HG03066 (cell line): ENCODE data around the gene CLEC4D.
"Not testable (repeated sequence)": the region's sequence is repeated elsewhere in the genome, so short reads cannot be mapped to it uniquely, and the experiment has no call there.

Source experiments
- ATAC-seq: cut with Tn5 transposase; IDR thresholded peaks from one replicate; pipeline ENCODE4 v1.9.1; 2021; ENCODE audit warnings: low read depth; ENCODE audit not compliant: unreplicated experiment

Gene CLEC4D

DNA sequence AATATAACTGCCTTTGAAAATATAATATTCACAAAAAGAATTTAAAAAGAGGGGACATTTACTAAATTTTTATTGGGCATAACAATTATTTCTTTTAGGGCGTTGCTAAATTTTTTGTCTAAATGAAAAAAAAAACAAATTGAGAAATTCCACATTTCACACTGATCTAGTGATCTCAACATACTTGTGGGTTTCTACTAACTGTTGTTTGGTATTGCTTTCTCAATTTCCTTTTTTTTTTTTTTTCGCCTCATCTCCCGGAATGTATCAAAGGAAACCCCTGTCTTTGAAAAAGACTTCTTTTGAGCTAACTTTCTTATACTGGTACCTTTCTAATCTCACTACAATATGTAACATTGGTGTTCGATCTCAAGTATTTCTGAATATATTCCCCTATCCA is at the start of gene CLEC4D:
CLEC4D (plus strand) TSS at position 248 of the 400 bp plus-strand sequence. CDS start 230 bp downstream, outside the sequence.
- no peak for ATAC-seq

DNA sequence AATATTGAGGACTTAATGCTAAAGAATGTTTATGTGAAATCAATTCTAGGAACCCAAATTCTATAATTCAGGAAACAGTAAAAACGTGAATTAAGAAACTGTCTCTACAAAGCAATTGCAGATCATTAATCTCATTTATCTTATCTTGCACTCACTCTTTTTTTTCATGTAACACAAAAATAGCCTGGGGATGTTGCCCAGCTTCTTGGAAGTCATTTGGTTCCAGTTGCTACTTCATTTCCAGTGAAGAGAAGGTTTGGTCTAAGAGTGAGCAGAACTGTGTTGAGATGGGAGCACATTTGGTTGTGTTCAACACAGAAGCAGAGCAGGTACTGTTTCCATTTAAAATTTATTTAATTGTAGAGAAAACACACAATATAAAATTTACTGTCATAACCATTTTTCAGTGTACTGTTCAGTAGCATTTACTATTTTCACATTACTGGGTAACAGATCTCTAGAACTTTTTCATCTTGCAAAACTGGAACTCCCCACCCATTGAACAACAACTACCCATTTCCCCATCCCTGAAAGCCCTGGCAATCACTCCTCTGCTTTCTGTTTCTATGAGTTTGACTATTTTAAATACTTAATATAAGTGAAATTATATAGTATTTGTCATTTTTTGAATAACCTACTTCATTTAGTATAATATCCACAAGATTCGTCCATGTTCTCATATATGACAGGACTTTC is 47.9 kb upstream of the CLEC4D start:
- no peak for ATAC-seq

- no peak for ATAC-seq
Observed at GRCh38 chr12:8466241-8466640, 47.1 kb upstream of the CLEC4D start.

- ATAC-seq: no peak
Observed at GRCh38 chr12:8471090-8471489, 42.2 kb upstream of the CLEC4D start.

DNA sequence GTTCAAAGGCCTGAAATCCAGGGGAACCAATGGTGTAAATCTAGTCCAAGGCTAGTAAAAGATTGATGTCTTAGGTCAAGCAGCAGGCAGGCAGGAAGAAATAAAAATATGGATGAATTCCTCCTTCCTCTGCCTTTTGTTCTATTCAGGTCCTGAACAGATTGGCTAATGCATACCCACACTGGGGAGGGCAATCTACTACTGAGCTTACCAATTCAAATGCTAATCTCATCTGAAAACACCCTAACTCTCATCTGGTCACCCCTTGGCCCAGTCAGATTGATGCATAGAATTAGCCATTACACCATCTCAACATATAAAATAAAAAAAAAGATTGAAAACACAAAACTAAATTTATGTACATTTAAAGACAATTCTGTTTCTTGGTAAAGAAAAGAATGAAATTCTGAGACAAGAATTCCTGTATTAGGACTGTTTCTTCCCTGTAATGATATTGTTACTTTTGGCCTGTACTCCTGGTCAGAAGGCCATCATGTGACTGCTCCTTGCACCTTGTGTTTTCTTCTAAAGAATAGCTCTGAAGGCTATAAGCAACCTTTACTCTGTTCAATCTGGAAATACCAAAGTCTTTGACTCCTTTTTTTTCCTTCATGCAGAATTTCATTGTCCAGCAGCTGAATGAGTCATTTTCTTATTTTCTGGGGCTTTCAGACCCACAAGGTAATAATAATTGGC is 37.6 kb upstream of the CLEC4D start:
- no peak for ATAC-seq

DNA sequence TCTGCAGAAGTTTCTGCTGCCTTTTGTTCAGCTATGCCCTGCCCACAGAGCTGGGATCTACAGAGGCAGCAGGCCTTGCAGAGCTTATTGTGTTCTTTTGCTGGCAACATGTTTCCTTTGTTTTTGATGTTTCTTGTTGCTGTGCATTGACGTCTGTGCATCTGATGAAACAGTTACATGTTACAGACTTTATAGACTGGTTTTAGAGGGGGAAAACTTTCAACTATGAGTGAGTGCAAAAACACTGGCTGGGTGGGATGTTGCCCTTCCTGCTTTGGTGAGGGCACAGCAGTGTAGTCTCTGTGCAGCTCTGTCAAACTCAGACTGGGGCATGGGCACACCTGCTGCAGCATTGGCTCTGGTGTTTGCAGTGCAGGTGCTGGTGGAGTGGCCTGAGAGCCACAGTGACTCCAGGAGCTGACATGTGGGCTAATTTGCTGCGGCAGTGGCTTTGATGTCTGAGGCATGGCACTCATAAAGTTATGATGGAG is 30.7 kb upstream of the CLEC4D start:
- ATAC-seq: no peak

- ATAC-seq: no peak
Observed at GRCh38 chr12:8483079-8483478, 30.2 kb upstream of the CLEC4D start.

- ATAC-seq: no peak
Observed at GRCh38 chr12:8491646-8492530, 21.4 kb upstream of the CLEC4D start.

DNA sequence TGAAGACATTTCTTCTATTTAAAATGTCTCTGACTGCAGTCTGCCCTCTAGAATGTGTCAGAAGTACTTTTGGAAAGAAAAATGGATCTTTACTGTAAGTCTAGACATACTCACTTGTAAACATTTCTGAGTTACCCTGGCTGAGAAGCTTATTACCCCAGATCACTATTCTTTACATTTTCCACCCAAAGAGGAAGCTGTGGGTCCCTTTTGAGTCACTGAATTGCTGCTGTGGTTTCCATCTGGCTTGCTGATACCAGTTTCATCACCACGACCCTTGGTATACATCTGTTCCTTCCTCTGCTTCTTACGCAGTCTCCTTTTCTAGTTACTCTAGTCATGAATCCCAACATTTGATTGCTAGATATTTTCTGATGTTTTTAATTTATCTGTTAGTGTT is 20.2 kb upstream of the CLEC4D start:
- ATAC-seq: peak; percentile 99

DNA sequence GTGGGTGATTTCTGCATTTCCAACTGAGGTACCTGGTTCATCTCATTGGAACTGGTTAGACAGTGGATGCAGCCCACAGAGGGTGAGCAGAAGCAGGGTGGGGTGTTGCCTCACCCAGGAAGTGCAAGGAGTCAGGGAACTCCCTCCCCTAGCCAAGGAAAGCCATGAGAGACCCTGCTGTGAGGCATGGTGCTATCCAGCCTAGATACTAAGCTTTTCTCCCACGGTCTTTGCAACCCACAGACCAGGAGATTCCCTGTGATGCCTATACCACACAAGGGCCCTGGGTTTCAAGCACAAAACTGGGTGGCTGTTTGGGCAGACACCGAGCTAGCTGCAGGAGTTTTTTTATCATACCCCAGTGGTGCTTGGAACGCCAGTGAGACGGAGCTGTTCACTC is 17.6 kb upstream of the CLEC4D start:
- not testable (repeated sequence) for ATAC-seq

DNA sequence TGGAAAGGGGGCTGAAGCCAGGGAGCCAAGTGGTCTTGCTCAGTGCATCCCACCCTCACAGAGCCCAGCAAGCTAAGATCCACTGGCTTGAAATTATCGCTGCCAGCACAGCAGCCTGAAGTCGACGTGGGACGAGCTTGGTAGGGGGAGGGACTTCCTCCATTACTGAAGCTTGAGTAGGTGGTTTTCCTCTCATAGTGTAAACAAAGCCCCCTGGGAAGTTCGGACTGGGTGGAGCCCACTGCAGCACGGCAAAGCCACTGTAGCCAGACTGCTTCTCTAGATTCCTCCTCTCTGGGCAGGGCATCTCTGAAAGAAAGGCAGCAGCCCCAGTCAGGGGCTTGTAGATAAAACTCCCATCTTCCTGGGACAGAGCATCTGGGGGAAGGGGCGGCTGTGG is 17.2 kb upstream of the CLEC4D start:
- not testable (repeated sequence) for ATAC-seq

GRCh38 chr12:8499616-8500015 is 13.7 kb upstream of the CLEC4D start:
- ATAC-seq: no peak

DNA sequence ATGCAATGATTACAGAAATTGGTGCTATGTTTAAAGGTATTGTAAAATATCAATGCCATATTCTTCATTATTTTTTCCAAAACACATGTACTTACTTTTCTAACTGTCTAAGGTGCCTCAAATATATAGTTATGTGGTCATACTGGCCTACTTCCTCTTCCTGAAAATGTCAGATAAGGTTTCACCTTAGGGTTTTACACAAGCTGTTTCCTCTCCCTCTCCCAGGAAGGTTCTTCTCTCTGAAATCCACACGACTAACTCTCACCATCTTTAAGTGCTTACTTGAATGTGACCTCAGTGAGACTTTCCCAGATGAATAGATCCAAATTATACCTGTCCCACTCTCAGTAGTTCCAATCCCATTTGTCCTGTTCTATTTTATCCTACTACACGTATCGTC is 11.6 kb upstream of the CLEC4D start:
- ATAC-seq: no peak

DNA sequence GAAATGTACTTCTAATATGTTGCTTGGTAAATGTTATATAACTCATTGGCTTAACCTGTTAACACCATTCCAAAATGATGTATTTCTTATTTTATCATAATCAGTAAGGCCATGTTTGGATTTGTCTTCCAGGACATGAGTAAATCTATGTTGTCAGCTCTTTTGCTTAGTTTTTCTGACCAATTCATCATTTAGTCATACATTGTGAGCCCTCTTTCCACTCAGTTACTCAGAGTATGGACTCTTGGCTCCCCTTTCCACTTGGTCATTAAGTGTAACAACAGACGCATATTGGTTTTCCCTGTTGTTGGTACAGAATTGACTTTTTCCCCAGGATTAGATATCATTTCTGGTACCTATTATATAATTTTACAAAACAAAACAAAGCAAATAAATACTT is 9.0 kb upstream of the CLEC4D start:
- ATAC-seq: no peak

DNA sequence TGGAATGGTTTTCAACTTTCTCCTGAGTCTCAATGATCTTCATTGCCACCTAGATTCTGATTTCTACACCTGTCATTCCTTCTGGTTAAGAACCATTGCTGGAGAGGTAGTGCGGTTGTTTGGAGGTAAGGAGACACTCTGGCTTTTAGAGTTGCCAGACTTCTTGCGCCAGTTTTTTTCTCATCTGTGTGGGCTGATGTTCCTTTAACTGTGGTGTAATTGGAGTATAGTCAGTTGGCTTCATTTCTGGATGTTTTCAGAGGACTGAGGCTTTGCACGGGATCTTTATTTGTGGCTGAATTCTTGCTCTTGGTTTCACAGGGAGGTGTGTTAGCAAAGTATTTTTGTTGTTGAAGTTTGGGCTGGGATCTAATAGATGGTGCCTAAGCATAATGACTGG is 5.7 kb upstream of the CLEC4D start:
- no peak for ATAC-seq

DNA sequence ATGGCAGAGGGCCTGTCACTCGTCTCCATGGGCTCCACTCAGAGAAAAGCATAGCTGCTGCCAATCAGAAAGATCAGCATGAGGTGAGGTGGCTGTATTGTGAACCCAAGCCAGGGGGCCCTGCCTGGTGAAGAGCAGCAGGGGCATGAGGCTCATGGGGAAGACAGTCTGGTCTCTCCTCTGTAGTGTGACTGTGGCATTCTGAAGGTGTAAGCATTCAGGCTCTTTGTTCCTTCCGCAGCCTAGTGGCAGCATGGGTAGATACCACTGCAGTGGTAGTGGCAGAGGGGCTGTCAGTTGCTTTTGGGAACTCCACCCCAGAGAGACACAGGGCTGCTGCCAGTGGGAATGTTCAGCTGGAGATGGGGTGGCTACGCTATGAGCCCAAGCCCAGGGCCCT is 5.1 kb upstream of the CLEC4D start:
- no peak for ATAC-seq

- no peak for ATAC-seq
Observed at GRCh38 chr12:8508910-8509841, 4.1 kb upstream of the CLEC4D start.

- no peak for ATAC-seq
Observed at GRCh38 chr12:8517971-8518370, 4.7 kb downstream of the CLEC4D start.

- no peak for ATAC-seq
Observed at GRCh38 chr12:8519171-8519570, 5.9 kb downstream of the CLEC4D start.
